Muscle of leg (tissue), 11 donors: ENCODE results near the gene PRKG1. TPM values are rescaled to one million over a fixed set of nuclear protein-coding genes. Genes with fewer than 3 reads are reported as not detected.

Experiments used
- DNase-seq: peaks from one replicate; pipeline ENCODE4 v3.0.0; 2013
- H3K27ac ChIP-seq: one replicate; pipeline ENCODE4 v1.5.1; 2013; ENCODE audit warnings: mild to moderate bottlenecking, low read length, control low read depth
- H3K27me3 ChIP-seq: one replicate; pipeline ENCODE4 v1.6.1; 2013; ENCODE audit warnings: low read length; ENCODE audit not compliant: control insufficient read depth, insufficient read depth
- H3K36me3 ChIP-seq: one replicate; pipeline ENCODE4 v1.6.1; 2013; ENCODE audit warnings: low read length; ENCODE audit not compliant: control insufficient read depth, insufficient read depth
- H3K4me1 ChIP-seq: one replicate; pipeline ENCODE4 v1.6.1; 2013; ENCODE audit warnings: low read length; ENCODE audit not compliant: control insufficient read depth, insufficient read depth
- H3K4me3 ChIP-seq: one replicate; pipeline ENCODE4 v1.5.1; 2013; ENCODE audit warnings: low read length, control low read depth
- H3K9me3 ChIP-seq: replicated peaks from 2 replicates; pipeline ENCODE4 v1.6.1; 2013; ENCODE audit warnings: low read depth, low read length; ENCODE audit not compliant: control insufficient read depth
- WGBS: methylation state at CpG from one replicate; pipeline ENCODE4 v1.1.5; 2013; ENCODE audit warnings: missing lambda C conversion rate; ENCODE audit not compliant: insufficient coverage; 5-methylcytosine and 5-hydroxymethylcytosine counted together
- polyA plus RNA-seq, 8 donors: library from polyadenylated mRNA; unstranded; fragments of 120-200 nt; gene quantifications; one replicate each; pipeline versions ENCODE4 v1.2.1 to v1.2.3, GENCODE V29; 2013; ENCODE audit warnings: inconsistent platforms in 1 of 8, low replicate concordance in 1 of 8; ENCODE audit not compliant: insufficient read length in 8 of 8, insufficient read depth in 1 of 8
- total RNA-seq: library from RNA; stranded (reverse); fragments of 120-200 nt; gene quantifications from one replicate; pipeline ENCODE4 v1.2.4, GENCODE V29; 2013

The PRKG1 gene
- total and polyA plus RNA-seq, 9 donors, result 23.3 to 59.2 (median 50.3) TPM

DNA sequence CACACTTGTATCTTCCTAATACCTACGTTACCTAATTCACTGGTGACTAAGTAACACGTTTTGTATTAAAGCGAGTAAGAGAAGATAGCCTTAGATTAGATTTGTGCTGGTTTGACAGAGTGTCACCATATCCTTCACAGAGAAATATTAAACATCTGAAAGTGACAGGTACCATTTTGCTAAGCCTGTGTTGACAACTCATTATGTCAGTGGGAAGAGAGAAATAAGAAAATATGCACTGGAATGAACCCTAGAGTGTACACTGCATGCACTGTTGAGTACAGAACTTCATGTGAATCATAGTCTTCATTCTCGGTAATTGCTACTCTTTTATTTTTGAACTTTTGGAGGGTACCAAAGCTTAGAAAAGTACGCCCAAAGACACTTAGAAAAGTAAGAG is 10.9 kb downstream of the PRKG1 start:
- H3K4me3 ChIP-seq, result no peak overlapping the region
- peaks cover 4% of the 10 kb centered on the region for H3K36me3 ChIP-seq
- no CpG with 5 or more reads among the region's 5 CpGs for WGBS
- H3K9me3 ChIP-seq, result no peaks in the 10 kb centered on the region
- no peak overlapping the region for H3K27ac ChIP-seq
- peaks cover 9% of the 10 kb centered on the region for H3K4me1 ChIP-seq
- DNase-seq, result no peak
- H3K27me3 ChIP-seq, result no peaks in the 10 kb centered on the region

DNA sequence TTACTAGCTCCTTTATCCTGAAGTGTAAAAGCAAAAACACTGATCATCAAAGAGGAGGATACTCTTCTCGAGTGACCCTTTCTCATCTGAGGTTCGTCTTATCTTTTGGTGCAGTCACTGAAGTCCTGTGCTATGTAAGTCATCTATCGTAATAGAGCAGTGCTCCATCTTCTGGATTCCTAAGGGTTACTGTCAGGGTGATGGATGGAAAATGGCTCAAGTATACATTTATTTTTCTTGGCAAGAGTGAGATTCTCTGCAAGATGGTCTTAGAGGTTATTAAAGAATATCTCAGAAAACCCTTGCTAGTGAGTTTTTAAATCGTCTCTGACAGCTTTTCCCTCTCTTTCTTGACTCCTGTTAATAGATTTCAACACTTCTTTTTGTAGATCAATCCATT is 12.4 kb downstream of the PRKG1 start:
- Histone ChIP-seq H3K27me3 (no peaks in the 10 kb centered on the region), H3K27ac (no peak overlapping the region), H3K4me3 (no peak overlapping the region), H3K4me1 (peaks cover 9% of the 10 kb centered on the region), H3K9me3 (no peaks in the 10 kb centered on the region), H3K36me3 (peaks cover 4% of the 10 kb centered on the region)
- no CpG with 5 or more reads among the region's 4 CpGs for WGBS
- DNase-seq, result no peak

DNA sequence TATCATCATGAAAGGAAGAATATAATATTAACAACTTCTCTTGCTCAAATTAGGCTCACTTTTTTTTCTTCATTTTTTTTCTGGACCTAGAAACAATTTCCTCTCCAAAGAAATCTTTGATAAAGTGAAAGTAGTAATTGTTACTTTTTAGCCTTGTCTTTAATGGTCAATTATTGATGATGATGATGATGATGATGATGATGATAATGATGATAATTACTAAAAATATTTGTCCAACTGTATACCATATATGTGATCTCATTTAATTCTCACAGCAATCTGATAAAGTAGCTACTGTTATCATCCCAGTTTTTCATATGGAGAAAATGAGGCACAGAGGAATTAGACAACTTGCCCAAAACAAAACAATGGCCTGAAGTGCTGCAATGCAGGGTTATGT is 12.8 kb downstream of the PRKG1 start:
- H3K27me3 ChIP-seq, result no peaks in the 10 kb centered on the region
- H3K9me3 ChIP-seq, result no peaks in the 10 kb centered on the region
- H3K36me3 ChIP-seq, result no peaks in the 10 kb centered on the region
- DNase-seq, result no peak
- H3K4me3 ChIP-seq, result no peak overlapping the region
- H3K4me1 ChIP-seq, result peaks cover 9% of the 10 kb centered on the region
- no peak overlapping the region for H3K27ac ChIP-seq

DNA sequence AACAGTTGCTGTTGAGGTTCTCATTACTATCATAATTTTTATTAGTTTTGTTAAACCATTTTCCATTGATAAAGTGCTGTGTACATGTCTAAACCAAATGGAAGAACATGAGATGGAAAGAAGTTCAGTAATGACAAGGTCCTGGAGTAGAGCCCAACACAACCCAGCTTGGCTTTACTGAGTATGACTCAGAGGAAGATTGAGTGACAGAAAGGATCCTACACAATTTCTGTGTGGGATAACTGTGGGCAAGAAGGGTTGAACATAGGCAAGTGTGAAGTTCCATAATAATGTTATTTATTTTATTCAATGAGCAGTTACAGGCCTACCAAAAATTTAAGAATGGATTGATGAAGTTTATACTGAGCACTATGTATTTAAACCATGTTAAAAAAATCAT is 15.9 kb downstream of the PRKG1 start:
- Histone ChIP-seq H3K36me3 (no peaks in the 10 kb centered on the region), H3K4me1 (peaks cover 3% of the 10 kb centered on the region), H3K27ac (no peak overlapping the region), H3K9me3 (no peaks in the 10 kb centered on the region), H3K4me3 (no peak overlapping the region), H3K27me3 (no peaks in the 10 kb centered on the region)
- no peak for DNase-seq

DNA sequence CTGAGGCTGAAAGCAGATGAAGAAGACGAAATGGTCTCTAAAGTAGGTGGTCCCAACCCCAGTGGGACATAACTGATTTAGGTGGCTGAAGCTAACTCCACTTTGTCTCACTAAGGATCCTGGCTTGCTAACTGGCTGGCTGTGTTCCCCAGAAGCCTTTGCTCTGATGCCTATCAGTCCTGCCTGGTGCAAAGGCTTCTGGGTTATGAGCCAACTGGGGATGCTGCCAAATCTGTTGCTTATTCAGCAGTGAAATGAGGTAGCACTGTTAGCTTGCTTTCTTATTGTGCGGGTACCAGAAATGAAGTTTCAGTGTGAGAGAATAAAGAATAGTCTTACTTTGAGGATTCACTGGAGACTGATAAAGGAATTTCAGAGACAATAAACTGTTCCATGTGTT is 18.1 kb downstream of the PRKG1 start:
- peak; percentile 68 for DNase-seq
- no peak overlapping the region for H3K4me3 ChIP-seq
- no peaks in the 10 kb centered on the region for H3K36me3 ChIP-seq
- H3K27me3 ChIP-seq, result no peaks in the 10 kb centered on the region
- no peak overlapping the region for H3K27ac ChIP-seq
- H3K4me1 ChIP-seq, result peaks cover 3% of the 10 kb centered on the region
- no CpG with 5 or more reads among the region's 2 CpGs for WGBS
- H3K9me3 ChIP-seq, result no peaks in the 10 kb centered on the region

DNA sequence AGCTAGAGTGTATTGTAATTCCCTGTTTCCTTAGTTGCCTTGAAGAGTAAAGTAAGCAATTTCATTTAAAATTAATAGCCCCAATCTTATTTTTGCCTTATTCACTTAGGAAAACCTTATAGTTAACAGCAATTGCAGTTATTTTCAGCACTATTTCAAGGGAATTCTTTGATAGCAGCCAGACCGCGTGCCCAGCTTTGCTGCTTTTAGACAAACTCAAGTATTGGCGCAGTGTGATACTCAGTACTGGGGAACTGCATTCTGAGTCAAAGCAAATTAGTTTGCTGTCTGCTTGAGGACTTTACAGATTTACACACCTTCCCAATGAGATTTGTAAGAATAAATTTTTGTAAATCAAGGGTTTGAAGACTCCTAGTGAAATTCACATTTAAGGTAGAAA is 21.2 kb downstream of the PRKG1 start:
- no CpG with 5 or more reads among the region's 3 CpGs for WGBS
- H3K36me3 ChIP-seq, result no peaks in the 10 kb centered on the region
- H3K4me1 ChIP-seq, result peaks cover 3% of the 10 kb centered on the region
- H3K4me3 ChIP-seq, result no peak overlapping the region
- no peak overlapping the region for H3K27ac ChIP-seq
- no peak for DNase-seq
- no peaks in the 10 kb centered on the region for H3K9me3 ChIP-seq
- H3K27me3 ChIP-seq, result no peaks in the 10 kb centered on the region

DNA sequence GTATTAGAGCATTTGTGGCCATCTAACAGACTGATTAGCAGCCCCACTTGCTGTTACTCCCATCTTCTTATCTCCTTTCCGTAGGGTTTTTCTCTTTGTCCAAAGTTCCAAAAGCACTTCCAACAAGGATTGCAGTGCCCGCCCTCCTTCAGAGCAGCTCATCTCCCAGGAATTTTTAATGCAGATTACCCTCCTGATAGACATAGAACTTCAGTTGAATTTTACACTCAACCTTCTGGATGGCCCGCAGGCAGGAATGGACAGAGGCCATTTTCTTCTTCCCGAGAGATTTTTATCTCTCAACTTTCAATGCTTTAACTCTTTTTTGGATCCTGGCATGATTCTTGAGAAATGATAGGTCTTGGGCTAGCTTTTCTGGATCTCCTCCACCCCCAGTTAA is 23.3 kb downstream of the PRKG1 start:
- no peaks in the 10 kb centered on the region for H3K27me3 ChIP-seq
- no peak overlapping the region for H3K27ac ChIP-seq
- no peaks in the 10 kb centered on the region for H3K36me3 ChIP-seq
- DNase-seq, result no peak
- WGBS, result 74% methylated on average over 2 of the region's 4 CpGs
- no peaks in the 10 kb centered on the region for H3K9me3 ChIP-seq
- no peaks in the 10 kb centered on the region for H3K4me1 ChIP-seq
- H3K4me3 ChIP-seq, result no peak overlapping the region

DNA sequence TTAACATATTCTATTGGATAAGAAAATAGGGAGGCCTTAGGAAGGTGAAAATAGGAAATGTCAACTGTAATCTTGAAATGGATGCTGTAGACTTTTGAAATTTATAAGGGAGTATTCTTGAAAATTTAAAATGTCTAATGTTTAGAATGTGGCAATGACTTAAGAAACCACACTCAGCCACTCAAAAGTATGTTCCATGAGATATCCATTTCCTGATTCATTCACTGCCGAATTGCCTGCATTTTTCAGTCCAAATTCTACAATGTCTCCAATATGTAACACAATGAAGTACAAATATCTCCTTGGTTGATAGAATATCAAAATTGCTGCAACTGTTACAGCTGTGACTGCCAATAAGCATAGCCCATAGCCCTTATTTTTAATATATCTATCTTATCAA is 25.9 kb downstream of the PRKG1 start:
- no peaks in the 10 kb centered on the region for H3K27me3 ChIP-seq
- no peak overlapping the region for H3K4me3 ChIP-seq
- H3K4me1 ChIP-seq, result no peaks in the 10 kb centered on the region
- H3K36me3 ChIP-seq, result no peaks in the 10 kb centered on the region
- WGBS, result no CpG with 5 or more reads among the region's 1 CpG
- DNase-seq, result no peak
- no peak overlapping the region for H3K27ac ChIP-seq
- no peaks in the 10 kb centered on the region for H3K9me3 ChIP-seq

DNA sequence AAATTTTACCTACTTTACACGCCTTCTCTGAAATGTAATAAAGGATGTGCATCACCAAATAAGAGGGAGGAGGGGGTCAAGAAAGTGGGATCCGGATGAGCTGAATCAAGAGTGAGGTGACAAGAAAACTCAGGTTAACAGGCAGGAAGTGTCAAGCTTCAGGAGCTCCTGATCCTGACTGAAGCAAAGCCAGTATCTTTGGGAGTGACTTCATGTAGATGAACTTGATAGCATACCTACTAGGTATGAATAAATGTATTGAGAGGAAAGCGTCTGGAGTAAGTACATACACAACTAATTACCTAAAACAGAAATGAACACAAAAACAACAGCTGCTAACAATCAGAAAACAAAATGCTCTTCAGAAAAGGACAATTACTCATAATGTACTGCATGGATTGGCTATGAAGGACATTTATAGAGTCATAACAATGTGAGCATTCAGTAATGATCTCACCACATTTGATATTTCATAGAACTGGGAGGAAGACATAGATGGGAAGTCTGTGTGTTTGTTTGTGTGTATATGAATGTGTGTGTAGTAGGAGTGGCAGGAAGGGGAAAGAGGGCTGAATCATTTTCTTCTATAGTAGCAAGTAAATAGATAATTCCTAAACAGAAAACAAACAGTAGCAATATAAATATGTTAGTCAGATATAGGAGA is 29.4 kb downstream of the PRKG1 start:
- Histone ChIP-seq H3K4me1 (no peaks in the 10 kb centered on the region), H3K27me3 (no peaks in the 10 kb centered on the region), H3K9me3 (no peaks in the 10 kb centered on the region), H3K36me3 (no peaks in the 10 kb centered on the region), H3K4me3 (no peak overlapping the region), H3K27ac (no peak overlapping the region)
- DNase-seq, result no peak
- 67% methylated on average over 1 of the region's 3 CpGs for WGBS

DNA sequence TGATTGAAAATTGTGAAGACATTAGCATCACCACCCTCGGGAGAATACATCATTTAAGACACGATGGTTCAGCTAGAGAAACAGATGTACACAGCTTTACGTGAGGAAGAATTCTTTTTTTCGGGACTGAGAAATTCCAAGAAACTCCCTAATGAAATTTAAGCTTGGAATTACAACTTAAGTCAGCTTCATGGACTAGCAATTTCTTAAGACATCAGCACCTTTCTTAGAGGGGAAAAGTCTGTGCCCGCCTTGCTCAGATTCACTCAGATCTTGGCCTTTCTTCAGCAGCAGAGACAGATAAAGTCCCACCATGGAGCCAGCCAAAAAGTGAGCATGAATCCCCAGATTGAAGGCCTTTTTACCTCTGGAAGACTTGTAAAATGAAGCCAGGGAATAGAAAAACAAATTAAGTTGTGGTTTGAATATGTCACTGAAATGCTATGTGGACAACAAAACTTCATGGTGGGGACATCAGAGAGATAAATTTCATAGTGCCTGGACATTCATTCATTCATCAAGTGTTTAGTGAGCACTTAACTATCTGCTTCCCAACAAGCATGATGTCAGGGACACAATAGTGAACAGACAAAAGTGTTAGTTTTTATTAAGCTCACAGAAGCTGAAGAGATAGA is 32.1 kb downstream of the PRKG1 start:
- peak overlapping the region; percentile 62 for H3K27ac ChIP-seq
- no peak overlapping the region for H3K4me3 ChIP-seq
- H3K36me3 ChIP-seq, result no peaks in the 10 kb centered on the region
- WGBS, result 41% methylated on average over 2 of the region's 5 CpGs
- no peaks in the 10 kb centered on the region for H3K27me3 ChIP-seq
- H3K9me3 ChIP-seq, result no peaks in the 10 kb centered on the region
- peak; percentile 78 for DNase-seq
- H3K4me1 ChIP-seq, result no peaks in the 10 kb centered on the region

DNA sequence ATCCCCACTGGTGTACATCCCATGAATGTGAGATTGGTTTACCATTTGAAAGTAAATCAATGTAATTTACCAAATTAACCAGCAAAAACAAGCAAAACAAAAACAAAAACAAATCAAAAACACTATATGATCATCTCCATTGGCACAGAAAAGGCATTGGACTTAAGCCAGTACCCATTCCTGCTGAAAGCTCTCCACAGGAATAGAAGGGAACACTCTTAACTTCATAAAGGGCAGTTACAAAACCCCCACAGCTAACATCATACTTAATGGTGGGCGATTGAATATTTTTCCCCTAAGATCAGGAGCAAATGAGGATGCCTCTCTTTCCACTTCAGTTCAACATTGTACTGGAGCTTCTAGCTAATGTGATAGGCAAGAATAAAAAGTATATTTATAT is 34.1 kb downstream of the PRKG1 start:
- no CpG with 5 or more reads among the region's 1 CpG for WGBS
- DNase-seq, result no peak
- Histone ChIP-seq H3K4me1 (no peaks in the 10 kb centered on the region), H3K9me3 (no peaks in the 10 kb centered on the region), H3K4me3 (no peak overlapping the region), H3K27ac (no peak overlapping the region), H3K36me3 (no peaks in the 10 kb centered on the region), H3K27me3 (no peaks in the 10 kb centered on the region)
